ENCODE results near the gene TNKS1BP1. TPM values are rescaled to one million over a fixed set of nuclear protein-coding genes. Genes with fewer than 3 reads are reported as not detected.
"Not testable (repeated sequence)": the region's sequence is repeated elsewhere in the genome, so short reads cannot be mapped to it uniquely, and the experiment has no call there.

Gene TNKS1BP1
- polyA plus RNA-seq, 2 of the 4 experiments (the other 2 are of a cell fraction): 35.0 to 53.1 TPM

- Histone ChIP-seq H3K4me1 (no peaks in the 10 kb centered on the region), H3K4me2 (no peak overlapping the region), H3K4me3 (no peak overlapping the region), H3K9me3 (peaks cover 17% of the 10 kb centered on the region), H3K27ac (no peak overlapping the region)
- ChIA-PET CTCF (interaction anchor here (1.3 kb wide), 2 partner anchors 19 to 456 kb away, joined by 3 to 4 read pairs; no protein-coding TSS in a partner anchor), POLR2A (no interaction called here)
- no peak for TF ChIP-seq RAD21 (conservative IDR thresholded peaks at IDR 0.05 in 1 of 2, IDR thresholded peaks at IDR 0.05 in 1 of 2)
- TF ChIP-seq, protein P1, sequence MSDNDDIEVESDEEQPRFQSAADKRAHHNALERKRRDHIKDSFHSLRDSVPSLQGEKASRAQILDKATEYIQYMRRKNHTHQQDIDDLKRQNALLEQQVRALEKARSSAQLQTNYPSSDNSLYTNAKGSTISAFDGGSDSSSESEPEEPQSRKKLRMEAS (IDR thresholded peaks at IDR 0.05): no peak
- no peak for TF ChIP-seq CHD4 (IDR thresholded peaks at IDR 0.05; ENCODE audit: borderline replicate concordance)
- no peak for TF ChIP-seq TFCP2L1 (CRISPR knock-in tag; IDR thresholded peaks at IDR 0.05)
- no peak for TF ChIP-seq HDAC2 (IDR thresholded peaks at IDR 0.05)
- TF ChIP-seq NFE2L2 (conservative IDR thresholded peaks at IDR 0.05; ENCODE audit: low read length): no peak
- no peak for TF ChIP-seq HES2 (IDR thresholded peaks at IDR 0.05)
- no peak for TF ChIP-seq POLR2AphosphoS2 (conservative IDR thresholded peaks at IDR 0.05; ENCODE audit: low read length)
- no peak for TF ChIP-seq NR3C1 (IDR thresholded peaks at IDR 0.05)
- TF ChIP-seq ESRRA (IDR thresholded peaks at IDR 0.05; ENCODE audit: borderline replicate concordance, low read length): no peak
- no peak for TF ChIP-seq MAZ (IDR thresholded peaks at IDR 0.05; ENCODE audit: borderline replicate concordance, low read depth, low read length)
- TF ChIP-seq ELK1 (IDR thresholded peaks at IDR 0.05; ENCODE audit: low read depth, low read length): no peak
- TF ChIP-seq REST (IDR thresholded peaks at IDR 0.05): no peak
- no peak for TF ChIP-seq MYC (IDR thresholded peaks at IDR 0.05; ENCODE audit: borderline replicate concordance, low read length)
- TF ChIP-seq RFX5 (IDR thresholded peaks at IDR 0.05): no peak
- no peak for TF ChIP-seq FOSL2 (IDR thresholded peaks at IDR 0.05)
- TF ChIP-seq FOSL2 (CRISPR knock-in tag; IDR thresholded peaks at IDR 0.05): no peak
- no peak for TF ChIP-seq HOXB5 (CRISPR knock-in tag; IDR thresholded peaks at IDR 0.05)
- TF ChIP-seq RCOR1 (IDR thresholded peaks at IDR 0.05; ENCODE audit: low read depth, low read length): no peak
- WGBS (ENCODE audit: missing lambda C conversion rate): 90% methylated on average over 2 of the region's 2 CpGs
- FAIRE-seq (no peak), DNase-seq (ENCODE audit: low read depth in 1 of 2, low spot score in 1 of 2) (no peak), ATAC-seq (no peak)
These were observed 27.5 kb downstream of the TNKS1BP1 start for GRCh38 chr11:57297221-57297620.

DNA sequence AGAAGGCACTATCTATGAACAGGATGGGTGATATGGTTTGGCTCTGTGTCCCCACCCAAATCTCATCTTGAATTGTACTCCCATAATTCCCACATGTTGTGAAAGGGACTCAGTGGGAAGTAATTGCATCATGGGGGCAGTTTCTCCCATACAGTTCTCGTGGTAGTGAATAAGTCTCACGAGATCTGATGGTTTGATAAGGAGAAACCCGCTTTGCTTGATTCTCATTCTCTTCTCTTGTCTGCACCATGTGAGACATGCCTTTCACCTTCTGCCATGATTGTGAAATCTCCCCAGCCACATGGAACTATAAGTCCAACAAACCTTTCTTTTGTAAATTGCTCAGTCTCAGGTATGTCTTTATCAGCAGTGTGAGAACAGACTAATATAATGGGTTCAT is 28.5 kb downstream of the TNKS1BP1 start:
- POLR2A ChIA-PET: interaction anchor here (1.5 kb wide), 1 partner anchor 15 kb away, joined by 3 read pairs; no protein-coding TSS in a partner anchor
- ATAC-seq; FAIRE-seq; H3K4me2 ChIP-seq; H3K27ac ChIP-seq; CTCF ChIA-PET; H3K4me1 ChIP-seq; H3K4me3 ChIP-seq; DNase-seq (ENCODE audit: low read depth in 1 of 2, low spot score in 1 of 2): not testable (repeated sequence)
- TF ChIP-seq CEBPB (IDR thresholded peaks at IDR 0.05): 0 out of 4 replicates have a peak, but pooled peaks of 1 of the 2 experiments have one; percentile 7
- peaks cover 17% of the 10 kb centered on the region for H3K9me3 ChIP-seq
- WGBS (ENCODE audit: missing lambda C conversion rate): 94% methylated on average over 3 of the region's 3 CpGs

Data from A549 (cell line).